Activated naive CD4-positive, alpha-beta T cell treated with anti-CD3 and anti-CD28 coated beads, Interleukin-2, amount 10 ng/mL, durations not matched to agents 7 days and 5 days (primary cell): Measurements from ENCODE around the gene MC1R.
"Not testable (repeated sequence)": the region's sequence is repeated elsewhere in the genome, so short reads cannot be mapped to it uniquely, and the experiment has no call there.

Source experiments
- CTCF ChIA-PET: fragments of 350-600 bp; sonication (Branson Sonifier 250); formaldehyde crosslinking; loops from one replicate; lab custom pipeline; 2021; ENCODE audit warnings: antibody characterized with exemption; lab: Charles Lee
- DNase-seq: peaks from one replicate; pipeline ENCODE4 v3.0.0-alpha.2; 2020
- H3K27ac Mint-ChIP-seq: one replicate; pipeline ENCODE4 v1.8.0; 2021; ENCODE audit warnings: mild to moderate bottlenecking, moderate library complexity, mixed read lengths
- H3K27me3 Mint-ChIP-seq: one replicate; pipeline ENCODE4 v1.8.0; 2021; ENCODE audit warnings: mild to moderate bottlenecking, mixed read lengths
- H3K36me3 Mint-ChIP-seq: one replicate; pipeline ENCODE4 v1.8.0; 2021; ENCODE audit warnings: mixed read lengths
- H3K4me1 Mint-ChIP-seq: one replicate; pipeline ENCODE4 v1.8.0; 2021; ENCODE audit warnings: mixed read lengths
- H3K4me3 Mint-ChIP-seq: one replicate; pipeline ENCODE4 v1.8.0; 2021; ENCODE audit warnings: mild to moderate bottlenecking, moderate library complexity, mixed read lengths
- H3K9me3 Mint-ChIP-seq: one replicate; pipeline ENCODE4 v1.8.0; 2021; ENCODE audit warnings: mixed read lengths

MC1R gene

GRCh38 chr16:89962754-89963498 lies 44.3 kb downstream of the MC1R start:
- Mint-ChIP-seq H3K4me3 (no peak overlapping the region), H3K4me1 (no peaks in the 10 kb centered on the region), H3K27ac (no peak overlapping the region), H3K27me3 (no peaks in the 10 kb centered on the region), H3K36me3 (peaks cover 5% of the 10 kb centered on the region), H3K9me3 (no peaks in the 10 kb centered on the region)
- CTCF ChIA-PET, result interaction anchor here (1.3 kb wide), 1 partner anchor 15 kb away, joined by 3 read pairs; no protein-coding TSS in a partner anchor
- no peak for DNase-seq

GRCh38 chr16:89964201-89964600 lies 45.5 kb downstream of the MC1R start:
- Mint-ChIP-seq H3K27ac (no peak overlapping the region), H3K36me3 (no peaks in the 10 kb centered on the region), H3K4me1 (no peaks in the 10 kb centered on the region), H3K9me3 (no peaks in the 10 kb centered on the region), H3K27me3 (no peaks in the 10 kb centered on the region), H3K4me3 (no peak overlapping the region)
- CTCF ChIA-PET, result no interaction called here
- DNase-seq, result no peak

GRCh38 chr16:89965447-89966225 lies 47.0 kb downstream of the MC1R start:
- DNase-seq, result no peak
- Mint-ChIP-seq H3K27me3 (no peaks in the 10 kb centered on the region), H3K9me3 (peaks cover 2% of the 10 kb centered on the region), H3K27ac (no peak overlapping the region), H3K4me3 (no peak overlapping the region), H3K4me1 (peaks cover 3% of the 10 kb centered on the region), H3K36me3 (peaks cover 4% of the 10 kb centered on the region)
- CTCF ChIA-PET, result no interaction called here

- CTCF ChIA-PET, result interaction anchor here (0.6 kb wide), 1 partner anchor 285 kb away, joined by 3 read pairs; no protein-coding TSS in a partner anchor
- Mint-ChIP-seq H3K4me1 (peaks cover 14% of the 10 kb centered on the region), H3K9me3 (peaks cover 4% of the 10 kb centered on the region), H3K27me3 (no peaks in the 10 kb centered on the region), H3K4me3 (no peak overlapping the region), H3K27ac (no peak overlapping the region), H3K36me3 (peaks cover 11% of the 10 kb centered on the region)
- no peak for DNase-seq
Measured at GRCh38 chr16:89966756-89967155, 48.1 kb downstream of the MC1R start.

- Mint-ChIP-seq H3K4me1 (peaks cover 20% of the 10 kb centered on the region), H3K36me3 (peaks cover 11% of the 10 kb centered on the region)
- H3K27me3 Mint-ChIP-seq, H3K27ac Mint-ChIP-seq, DNase-seq, H3K9me3 Mint-ChIP-seq, CTCF ChIA-PET, H3K4me3 Mint-ChIP-seq: not testable (repeated sequence)
Measured at GRCh38 chr16:89967436-89967835, 48.8 kb downstream of the MC1R start.

- H3K27me3 Mint-ChIP-seq, H3K4me3 Mint-ChIP-seq, DNase-seq, H3K9me3 Mint-ChIP-seq, H3K27ac Mint-ChIP-seq, CTCF ChIA-PET: not testable (repeated sequence)
- Mint-ChIP-seq H3K4me1 (peaks cover 23% of the 10 kb centered on the region), H3K36me3 (peaks cover 13% of the 10 kb centered on the region)
Measured at GRCh38 chr16:89968074-89968473, 49.4 kb downstream of the MC1R start.

GRCh38 chr16:89969741-89970410 lies 51.2 kb downstream of the MC1R start:
- peaks cover 18% of the 10 kb centered on the region for H3K36me3 Mint-ChIP-seq

More at GRCh38 chr16:89969741-89970410, 51.2 kb downstream of the MC1R start:
- peaks cover 35% of the 10 kb centered on the region for H3K4me1 Mint-ChIP-seq
- CTCF ChIA-PET, result interaction anchor here (1.1 kb wide), 1 partner anchor 51 kb away, joined by 5 read pairs; no protein-coding TSS in a partner anchor
- peaks cover 4% of the 10 kb centered on the region for H3K9me3 Mint-ChIP-seq
- H3K27ac Mint-ChIP-seq, result no peak overlapping the region
- H3K27me3 Mint-ChIP-seq, result peaks cover 3% of the 10 kb centered on the region
- DNase-seq, result no peak
- H3K4me3 Mint-ChIP-seq, result no peak overlapping the region
